DND-41 (cell line): ENCODE data around the gene CDC42BPG.
A peak's percentile ranks its signal among the peaks of the same experiment; 100 is the strongest.

ENCODE experiments used
- ATAC-seq: fragments of 200-7000 bp; cut with Tn5 transposase; 3 replicates; pipeline ENCODE4 v1.9.1; 2021; ENCODE audit warnings: low read depth; ENCODE audit not compliant: insufficient read depth
- DNase-seq: peaks from one replicate; pipeline ENCODE4 v3.0.0-alpha.2; 2020
- H2AFZ ChIP-seq: 2 replicates; pipeline ENCODE4 v1.6.0; 2012; ENCODE audit warnings: low read depth, low read length
- H3K27ac ChIP-seq: 2 replicates; pipeline ENCODE4 v1.5.1; 2012; ENCODE audit warnings: low read length, inconsistent platforms
- H3K27me3 ChIP-seq: fragments of 200-600 bp; sonication (generic); 2 replicates; pipeline ENCODE4 v1.6.0; 2012; ENCODE audit warnings: low read length, mild to moderate bottlenecking, inconsistent platforms; ENCODE audit not compliant: insufficient read depth, poor library complexity
- H3K36me3 ChIP-seq: 2 replicates; pipeline ENCODE4 v1.5.1; 2012; ENCODE audit warnings: low read length, inconsistent platforms; ENCODE audit not compliant: insufficient read depth
- H3K4me1 ChIP-seq: 2 replicates; pipeline ENCODE4 v1.5.1; 2012; ENCODE audit warnings: mild to moderate bottlenecking, low read length; ENCODE audit not compliant: insufficient read depth
- H3K4me2 ChIP-seq: 2 replicates; pipeline ENCODE4 v1.6.0; 2012; ENCODE audit warnings: mild to moderate bottlenecking, moderate library complexity, low read length, inconsistent platforms; ENCODE audit not compliant: insufficient read depth
- H3K4me3 ChIP-seq, 2 experiments: fragments of 200-600 bp in 1 of 2; shearing (Covaris generic) in 1 of 2; 2 replicates each; pipeline ENCODE4 v1.5.1; 2012 to 2016; ENCODE audit warnings: inconsistent platforms in 2 of 2, low read length in 2 of 2, mild to moderate bottlenecking in 2 of 2, low read depth in 1 of 2, moderate library complexity in 1 of 2
- H3K79me2 ChIP-seq: 2 replicates; pipeline ENCODE4 v1.6.0; 2012; ENCODE audit warnings: low read length, inconsistent platforms; ENCODE audit not compliant: insufficient read depth
- H3K9ac ChIP-seq: 2 replicates; pipeline ENCODE4 v1.6.0; 2012; ENCODE audit warnings: low read depth, mild to moderate bottlenecking, inconsistent platforms, low read length, moderate library complexity
- H3K9me3 ChIP-seq: 2 replicates; pipeline ENCODE4 v1.5.1; 2012; ENCODE audit warnings: low read length, moderate library complexity, mild to moderate bottlenecking, inconsistent platforms; ENCODE audit not compliant: insufficient read depth, severe bottlenecking
- H4K20me1 ChIP-seq: 2 replicates; pipeline ENCODE4 v1.6.0; 2012; ENCODE audit warnings: low read length; ENCODE audit not compliant: insufficient read depth
- CTCF ChIP-seq: IDR thresholded peaks from 2 replicates; pipeline ENCODE4 v1.5.1; 2012; ENCODE audit warnings: borderline replicate concordance, low read length, moderate library complexity, mild to moderate bottlenecking; ENCODE audit not compliant: poor library complexity, severe bottlenecking; ENCODE audit errors: extremely low read depth
- EZH2 ChIP-seq: IDR thresholded peaks from 3 replicates; pipeline ENCODE4 v1.6.1; 2012; ENCODE audit warnings: borderline replicate concordance, low read depth, mild to moderate bottlenecking, moderate library complexity, low read length, inconsistent platforms; ENCODE audit not compliant: severe bottlenecking

The CDC42BPG gene

GRCh38 chr11:64870893-64871466, 26.5 kb upstream of the CDC42BPG start:
- ATAC-seq (no peak), DNase-seq (no peak)
- H3K36me3 ChIP-seq, result peaks cover 45% of the 10 kb centered on the region
- no peak overlapping the region for H3K4me3 ChIP-seq
- peaks cover 6% of the 10 kb centered on the region for H3K4me1 ChIP-seq
- H3K9ac ChIP-seq, result no peak overlapping the region
- no peak overlapping the region for H3K4me2 ChIP-seq
- no peak overlapping the region for H2AFZ ChIP-seq
- H3K27me3 ChIP-seq, result no peaks in the 10 kb centered on the region
- no peak for TF ChIP-seq EZH2
- TF ChIP-seq CTCF, result no peak
- no peak overlapping the region for H3K27ac ChIP-seq
- H3K9me3 ChIP-seq, result no peaks in the 10 kb centered on the region
- peaks cover 20% of the 10 kb centered on the region for H4K20me1 ChIP-seq
- H3K79me2 ChIP-seq, result peaks cover 20% of the 10 kb centered on the region

DNA sequence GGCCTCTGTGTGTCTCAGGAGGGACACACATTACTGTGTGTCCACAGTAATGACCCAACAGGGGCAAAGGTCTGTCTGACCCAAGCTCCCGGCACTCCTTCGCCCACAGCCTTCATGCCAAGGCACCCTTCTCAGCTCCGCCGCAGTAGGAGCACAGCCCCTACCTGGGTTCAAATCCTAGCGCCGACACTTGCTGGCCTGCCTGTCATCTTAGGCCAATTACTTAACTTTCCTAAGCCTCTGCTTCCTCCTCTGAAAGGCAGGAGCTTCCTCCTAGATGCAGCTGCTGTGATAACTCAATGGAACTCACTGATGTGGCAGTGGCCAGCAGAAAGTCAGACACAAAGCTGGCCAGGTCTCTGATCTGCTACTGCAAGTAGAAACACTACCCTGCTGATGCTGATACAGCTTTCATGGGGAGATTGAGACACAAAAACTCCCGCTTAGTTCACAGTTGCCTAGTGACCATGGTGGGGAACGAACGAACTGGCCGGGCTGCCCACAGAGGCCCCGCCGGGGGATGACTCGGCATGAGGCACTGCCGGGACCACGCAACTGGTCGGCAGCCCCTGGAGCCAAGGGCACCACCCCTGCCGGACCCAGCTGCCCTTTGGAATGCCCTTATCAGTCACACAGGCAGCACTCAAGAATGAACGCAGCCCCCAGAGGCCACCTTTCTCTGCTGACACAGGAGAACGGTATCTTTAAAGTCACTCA, 25.9 kb upstream of the CDC42BPG start:
- Histone ChIP-seq H3K9ac (no peak overlapping the region), H3K4me1 (no peaks in the 10 kb centered on the region), H3K27ac (0 out of 2 replicates have a peak overlapping the region, but pooled peaks have one; percentile 30), H3K4me2 (no peak overlapping the region), H3K36me3 (peaks cover 45% of the 10 kb centered on the region), H3K79me2 (peaks cover 21% of the 10 kb centered on the region), H2AFZ (no peak overlapping the region), H3K4me3 (no peak overlapping the region), H3K9me3 (no peaks in the 10 kb centered on the region), H3K27me3 (no peaks in the 10 kb centered on the region), H4K20me1 (peaks cover 15% of the 10 kb centered on the region)
- DNase-seq (no peak), ATAC-seq (no peak)
- no peak for TF ChIP-seq CTCF
- TF ChIP-seq EZH2, result no peak

GRCh38 chr11:64869571-64870175, 25.2 kb upstream of the CDC42BPG start:
- no peak overlapping the region for H3K9ac ChIP-seq
- 0 out of 2 replicates have a peak overlapping the region, but pooled peaks have one; percentile 30 for H3K27ac ChIP-seq
- peaks cover 17% of the 10 kb centered on the region for H4K20me1 ChIP-seq
- H3K36me3 ChIP-seq, result peaks cover 43% of the 10 kb centered on the region
- no peaks in the 10 kb centered on the region for H3K9me3 ChIP-seq
- no peak overlapping the region for H3K4me2 ChIP-seq
- DNase-seq, result no peak
- H3K27me3 ChIP-seq, result no peaks in the 10 kb centered on the region
- ATAC-seq, result peak; percentile 14; the same call in 1 of the 3 replicates
- no peaks in the 10 kb centered on the region for H3K4me1 ChIP-seq
- H3K79me2 ChIP-seq, result peaks cover 24% of the 10 kb centered on the region
- TF ChIP-seq EZH2 (no peak), CTCF (no peak)
- H2AFZ ChIP-seq, result no peak overlapping the region
- no peak overlapping the region for H3K4me3 ChIP-seq
